Lower leg skin (tissue), 3 donors: ENCODE results near the gene CMTM8.

ENCODE experiments used
- CTCF ChIP-seq, 3 donors: fragments of 450-650 bp; IDR thresholded peaks; one replicate each; pipeline ENCODE4 v1.5.1; 2016; ENCODE audit warnings: antibody characterized with exemption in 3 of 3, mild to moderate bottlenecking in 3 of 3, moderate library complexity in 2 of 3
- POLR2A ChIP-seq, 2 donors: fragments of 450-650 bp; IDR thresholded peaks; one replicate each; pipeline ENCODE4 v1.6.1; 2016 to 2017; ENCODE audit warnings: antibody characterized with exemption in 2 of 2, mild to moderate bottlenecking in 1 of 2, moderate library complexity in 1 of 2

DNA sequence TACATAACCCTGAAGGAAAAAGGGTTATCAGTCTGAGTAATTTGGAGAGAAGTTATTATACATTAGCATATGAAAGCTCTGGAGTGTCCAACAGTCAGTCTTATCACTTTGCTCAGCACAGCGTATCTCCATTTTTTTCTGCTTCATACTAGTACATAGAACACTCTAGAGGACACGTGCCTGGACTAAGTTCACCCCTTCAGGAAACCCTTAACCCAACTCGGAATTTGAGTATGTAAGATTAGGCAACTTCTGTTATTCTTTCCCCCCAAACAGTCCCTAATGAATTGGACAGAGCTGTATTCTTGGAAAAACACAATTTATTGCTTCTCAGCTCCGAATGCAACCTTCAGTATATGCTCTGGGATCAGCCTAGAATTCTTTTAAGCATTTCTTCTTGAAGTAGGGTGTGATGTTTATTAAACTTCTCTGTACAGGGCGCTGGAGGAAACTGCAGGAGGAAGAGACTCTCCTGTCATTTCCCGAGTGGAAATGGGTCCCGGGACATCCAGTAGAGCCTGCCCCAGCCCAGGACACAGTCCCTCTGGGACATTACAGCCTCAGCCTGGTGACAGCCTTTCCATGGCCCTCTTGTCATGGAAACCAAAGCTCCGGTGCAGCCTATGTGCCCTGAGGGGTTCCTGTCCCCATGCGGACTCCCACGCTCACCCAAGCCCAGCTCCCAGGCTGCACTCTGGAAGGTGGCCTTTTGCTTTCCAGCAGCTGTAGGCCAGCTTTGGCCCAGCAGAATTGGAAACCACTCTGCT, 37.3 kb upstream of the CMTM8 start:
- TF ChIP-seq CTCF (IDR thresholded peaks at IDR 0.05) (no peak), POLR2A (IDR thresholded peaks at IDR 0.05) (no peak)
